ENCODE measurements around the gene SLC38A3. TPM values are rescaled to one million over a fixed set of nuclear protein-coding genes. Genes with fewer than 3 reads are reported as not detected.

The SLC38A3 gene
- total RNA-seq, 1 experiment from 2014 or later, result 6.0 TPM

- ChIA-PET POLR2A (no interaction called here), CTCF (no interaction called here)
- TF ChIP-seq REST (IDR thresholded peaks at IDR 0.05; ENCODE audit: insufficient read depth in 1 of 2, low read depth in 2 of 2, low read length in 1 of 2), result no peak
- no peak for TF ChIP-seq CTCF (IDR thresholded peaks at IDR 0.05)
- TF ChIP-seq POLR2AphosphoS5 (IDR thresholded peaks at IDR 0.05; ENCODE audit: low read depth, low read length), result no peak
- no peak for TF ChIP-seq TCF7L2 (IDR thresholded peaks at IDR 0.05; ENCODE audit: low read depth, low read length)
- no peak for TF ChIP-seq SIN3A (IDR thresholded peaks at IDR 0.05; ENCODE audit: borderline replicate concordance, insufficient read depth, low read depth, low read length)
- Histone ChIP-seq H3K27me3 (ENCODE audit: control insufficient read depth, insufficient read depth, low read length) (no peaks in the 10 kb centered on the region), H3K27ac (ENCODE audit: low read length) (no peak overlapping the region), H3K4me3 (ENCODE audit: low read depth in 2 of 2, low read length in 2 of 2) (no peak overlapping the region), H3K9me3 (ENCODE audit: control insufficient read depth, insufficient read depth, low read depth, low read length) (no peaks in the 10 kb centered on the region), H3K36me3 (ENCODE audit: control insufficient read depth, insufficient read depth, low read length) (no peaks in the 10 kb centered on the region), H3K4me1 (ENCODE audit: control insufficient read depth, insufficient read depth, low read length) (no peaks in the 10 kb centered on the region; the same call in 1 of the 2 replicates)
- in situ Hi-C loops (cut with HindIII; ENCODE audit: low pct_unique_long_range_greater_than_20kb, low sequenced_read_pairs) (no loop called here), intact Hi-C loops (cut with micrococcal nuclease; ENCODE audit: unreplicated experiment) (no loop called here)
- DNase-seq (ENCODE audit: low read depth, low spot score) (no peak), ATAC-seq (no peak)
- no TSS peak for BruUV-seq (replicated peaks)
Observed at GRCh38 chr3:50230104-50230793, 25.2 kb downstream of the SLC38A3 start.

GRCh38 chr3:50230794-50231125 lies 25.7 kb downstream of the SLC38A3 start:
- Histone ChIP-seq H3K36me3 (ENCODE audit: control insufficient read depth, insufficient read depth, low read length) (no peaks in the 10 kb centered on the region), H3K9me3 (ENCODE audit: control insufficient read depth, insufficient read depth, low read depth, low read length) (no peaks in the 10 kb centered on the region), H3K27ac (ENCODE audit: low read length) (no peak overlapping the region), H3K27me3 (ENCODE audit: control insufficient read depth, insufficient read depth, low read length) (no peaks in the 10 kb centered on the region), H3K4me1 (ENCODE audit: control insufficient read depth, insufficient read depth, low read length) (no peaks in the 10 kb centered on the region; the same call in 1 of the 2 replicates), H3K4me3 (ENCODE audit: low read depth in 2 of 2, low read length in 2 of 2) (no peak overlapping the region)
- BruUV-seq (replicated peaks), result no TSS peak
- TF ChIP-seq TCF7L2 (IDR thresholded peaks at IDR 0.05; ENCODE audit: low read depth, low read length) (no peak), POLR2AphosphoS5 (IDR thresholded peaks at IDR 0.05; ENCODE audit: low read depth, low read length) (no peak), REST (IDR thresholded peaks at IDR 0.05; ENCODE audit: insufficient read depth in 1 of 2, low read depth in 2 of 2, low read length in 1 of 2) (no peak), CTCF (IDR thresholded peaks at IDR 0.05) (no peak)
- ATAC-seq (no peak), DNase-seq (ENCODE audit: low read depth, low spot score) (no peak)
- ChIA-PET CTCF (no interaction called here), POLR2A (no interaction called here)
- in situ Hi-C loops (cut with HindIII; ENCODE audit: low pct_unique_long_range_greater_than_20kb, low sequenced_read_pairs) (no loop called here), intact Hi-C loops (cut with micrococcal nuclease; ENCODE audit: unreplicated experiment) (no loop called here)

All from Panc1 (cell line).